Measurements from ENCODE around the gene OXA1L. TPM values are rescaled to one million over a fixed set of nuclear protein-coding genes. Genes with fewer than 3 reads are reported as not detected.
"Not testable (repeated sequence)": the region's sequence is repeated elsewhere in the genome, so short reads cannot be mapped to it uniquely, and the experiment has no call there.

OXA1L gene
- total RNA-seq, 1 donor from 2014 or later = 75.7 TPM

DNA sequence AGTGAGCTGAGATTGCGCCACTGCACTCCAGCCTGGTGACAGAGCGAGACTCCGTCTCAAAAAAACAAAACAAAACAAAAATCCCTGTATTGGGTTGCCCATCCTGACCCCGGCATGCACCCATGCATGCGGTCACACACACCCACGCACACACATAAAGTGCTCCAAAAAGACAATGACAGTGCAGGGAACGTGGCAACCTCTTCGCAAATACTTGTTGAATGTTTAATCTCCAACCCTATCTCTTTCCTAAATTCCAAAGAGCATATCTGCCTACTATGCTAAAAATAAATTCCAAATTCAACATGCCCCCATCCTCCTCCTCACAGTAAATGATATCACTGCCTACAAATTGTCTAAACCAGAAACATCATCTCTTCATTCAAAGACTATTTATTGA lies 35.2 kb downstream of the OXA1L start:
- H3K4me3 Mint-ChIP-seq (ENCODE audit: unreplicated experiment) = no peak overlapping the region
- TF ChIP-seq, protein P1, sequence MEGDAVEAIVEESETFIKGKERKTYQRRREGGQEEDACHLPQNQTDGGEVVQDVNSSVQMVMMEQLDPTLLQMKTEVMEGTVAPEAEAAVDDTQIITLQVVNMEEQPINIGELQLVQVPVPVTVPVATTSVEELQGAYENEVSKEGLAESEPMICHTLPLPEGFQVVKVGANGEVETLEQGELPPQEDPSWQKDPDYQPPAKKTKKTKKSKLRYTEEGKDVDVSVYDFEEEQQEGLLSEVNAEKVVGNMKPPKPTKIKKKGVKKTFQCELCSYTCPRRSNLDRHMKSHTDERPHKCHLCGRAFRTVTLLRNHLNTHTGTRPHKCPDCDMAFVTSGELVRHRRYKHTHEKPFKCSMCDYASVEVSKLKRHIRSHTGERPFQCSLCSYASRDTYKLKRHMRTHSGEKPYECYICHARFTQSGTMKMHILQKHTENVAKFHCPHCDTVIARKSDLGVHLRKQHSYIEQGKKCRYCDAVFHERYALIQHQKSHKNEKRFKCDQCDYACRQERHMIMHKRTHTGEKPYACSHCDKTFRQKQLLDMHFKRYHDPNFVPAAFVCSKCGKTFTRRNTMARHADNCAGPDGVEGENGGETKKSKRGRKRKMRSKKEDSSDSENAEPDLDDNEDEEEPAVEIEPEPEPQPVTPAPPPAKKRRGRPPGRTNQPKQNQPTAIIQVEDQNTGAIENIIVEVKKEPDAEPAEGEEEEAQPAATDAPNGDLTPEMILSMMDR (IDR thresholded peaks at IDR 0.05) = no peak
- peaks cover 15% of the 10 kb centered on the region for H3K27me3 Mint-ChIP-seq (ENCODE audit: low read depth)
- DNase-seq (ENCODE audit: low spot score) = no peak
- H3K36me3 Mint-ChIP-seq (ENCODE audit: low read depth) = peaks cover 3% of the 10 kb centered on the region
- no peak overlapping the region for H3K27ac Mint-ChIP-seq (ENCODE audit: unreplicated experiment)
- H3K4me1 Mint-ChIP-seq (ENCODE audit: low read depth) = no peaks in the 10 kb centered on the region
- H3K9me3 Mint-ChIP-seq (ENCODE audit: low read depth) = no peaks in the 10 kb centered on the region

DNA sequence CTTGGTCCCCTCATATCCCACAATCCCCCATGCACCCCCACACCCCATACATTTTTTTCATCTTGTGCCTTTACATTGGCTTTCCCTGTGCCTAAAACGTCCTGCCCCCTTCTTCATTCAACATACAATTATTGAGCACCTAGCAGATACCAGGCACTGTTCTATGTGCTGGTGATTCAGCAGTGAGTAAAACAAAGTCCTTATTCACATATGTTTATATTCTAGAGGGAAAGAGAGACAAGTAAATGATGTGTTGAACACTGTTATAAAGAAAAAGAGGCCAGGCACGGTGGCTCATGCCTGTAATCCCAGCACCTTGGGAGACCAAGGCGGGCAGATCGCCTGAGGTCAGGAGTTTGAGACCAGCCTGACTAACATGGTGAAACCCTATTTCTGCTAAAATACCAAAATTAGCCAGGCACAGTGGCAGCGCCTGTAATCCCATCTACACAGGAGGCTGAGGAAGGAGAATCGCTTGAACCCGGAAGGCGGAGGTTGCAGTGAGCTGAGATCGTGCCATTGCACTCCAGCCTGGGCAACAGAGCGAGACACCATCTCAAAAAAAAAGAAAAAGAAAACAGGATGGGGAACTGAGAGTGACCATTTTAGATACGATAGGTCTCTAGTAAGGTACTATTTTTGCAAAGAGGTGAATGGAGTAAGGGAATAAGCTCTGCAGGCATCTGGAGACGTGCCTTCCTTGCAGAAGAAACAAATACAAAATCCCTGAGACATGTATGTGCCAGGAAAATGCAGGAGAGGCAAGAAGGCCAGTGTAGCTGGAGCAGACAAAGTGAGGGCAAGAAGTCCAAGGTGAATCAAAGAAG lies 36.6 kb downstream of the OXA1L start:
- no peak overlapping the region for H3K4me3 Mint-ChIP-seq (ENCODE audit: unreplicated experiment)
- H3K27ac Mint-ChIP-seq (ENCODE audit: unreplicated experiment) = no peak overlapping the region

DNA sequence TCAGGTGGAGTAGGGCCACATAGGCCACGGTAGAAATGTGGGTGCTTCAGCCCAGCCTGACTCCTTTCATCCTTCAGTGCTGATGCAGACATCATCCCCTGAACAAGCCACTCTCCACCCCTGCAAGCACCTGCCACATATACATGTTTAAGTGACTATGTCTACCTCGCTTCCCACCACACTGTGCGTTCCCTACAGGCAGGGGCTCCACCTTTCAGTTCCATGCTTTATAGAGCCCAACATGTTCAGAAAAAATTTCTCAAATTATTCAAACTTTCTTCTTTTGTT lies 37.1 kb downstream of the OXA1L start:
- Mint-ChIP-seq H3K36me3 (ENCODE audit: low read depth) (peaks cover 3% of the 10 kb centered on the region), H3K4me3 (ENCODE audit: unreplicated experiment) (no peak overlapping the region), H3K4me1 (ENCODE audit: low read depth) (peaks cover 3% of the 10 kb centered on the region), H3K27ac (ENCODE audit: unreplicated experiment) (no peak overlapping the region), H3K9me3 (ENCODE audit: low read depth) (no peaks in the 10 kb centered on the region), H3K27me3 (ENCODE audit: low read depth) (peaks cover 11% of the 10 kb centered on the region)
- DNase-seq (ENCODE audit: low spot score) = no peak
- TF ChIP-seq, protein P1 (IDR thresholded peaks at IDR 0.05) = no peak

More for the DNA sequence above, 36.6 kb downstream of the OXA1L start:
- Mint-ChIP-seq H3K4me1 (ENCODE audit: low read depth) (peaks cover 3% of the 10 kb centered on the region), H3K9me3 (ENCODE audit: low read depth) (no peaks in the 10 kb centered on the region), H3K27me3 (ENCODE audit: low read depth) (peaks cover 13% of the 10 kb centered on the region), H3K36me3 (ENCODE audit: low read depth) (peaks cover 3% of the 10 kb centered on the region)
- TF ChIP-seq, protein P1 (IDR thresholded peaks at IDR 0.05) = no peak
- DNase-seq (ENCODE audit: low spot score) = no peak

DNA sequence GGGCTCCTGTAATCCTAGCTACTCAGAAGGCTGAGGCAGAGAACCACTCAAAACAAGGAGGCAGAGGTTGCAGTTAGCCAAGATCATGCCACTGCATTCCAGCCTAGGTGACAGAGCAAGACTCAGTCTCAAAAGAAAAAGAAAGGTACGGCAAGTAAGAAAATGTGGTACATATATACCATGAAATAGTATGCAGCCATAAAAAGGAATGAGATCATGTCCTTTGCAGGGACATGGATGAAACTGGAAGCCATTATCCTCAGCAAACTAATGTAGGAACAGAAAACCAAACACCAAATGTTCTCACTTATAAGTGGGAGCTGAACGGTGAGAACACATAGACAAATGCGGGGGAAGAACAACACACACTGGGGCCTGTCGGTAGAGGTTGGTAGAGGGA lies 38.7 kb downstream of the OXA1L start:
- not testable (repeated sequence) for H3K9me3 Mint-ChIP-seq (ENCODE audit: low read depth); DNase-seq (ENCODE audit: low spot score); H3K27me3 Mint-ChIP-seq (ENCODE audit: low read depth); H3K4me3 Mint-ChIP-seq (ENCODE audit: unreplicated experiment); H3K4me1 Mint-ChIP-seq (ENCODE audit: low read depth); H3K36me3 Mint-ChIP-seq (ENCODE audit: low read depth); H3K27ac Mint-ChIP-seq (ENCODE audit: unreplicated experiment)

DNA sequence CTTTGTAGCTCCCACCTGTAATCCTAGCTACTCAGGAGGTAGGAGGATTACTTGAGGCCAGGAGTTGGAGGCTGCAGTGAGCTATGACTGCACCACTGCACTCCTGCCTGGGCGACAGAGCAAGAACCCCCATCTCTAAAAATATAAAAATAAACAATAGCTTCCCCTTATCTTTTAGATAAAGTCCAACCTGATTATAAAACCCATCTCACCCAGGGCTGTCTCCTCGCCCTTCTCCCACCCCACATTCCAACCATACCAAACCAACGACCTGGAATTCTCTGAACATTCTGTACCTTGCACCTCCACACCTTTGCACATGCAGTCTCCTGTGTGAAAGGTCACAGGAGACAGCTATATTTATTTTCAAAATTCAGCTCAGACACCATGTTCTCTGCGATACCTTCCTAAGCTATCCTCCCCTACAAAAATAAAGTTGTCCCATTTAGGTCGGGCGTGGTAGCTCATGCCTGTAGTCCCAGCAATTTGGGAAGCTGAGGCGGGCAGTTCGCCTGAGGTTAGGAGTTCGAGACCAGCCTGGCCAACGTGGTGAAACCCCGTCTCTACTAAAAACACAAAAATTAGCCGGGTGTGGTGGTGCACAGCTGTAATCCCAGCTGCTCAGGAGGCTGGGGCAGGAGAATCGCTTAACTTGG lies 41.1 kb downstream of the OXA1L start:
- peaks cover 5% of the 10 kb centered on the region for H3K27me3 Mint-ChIP-seq (ENCODE audit: low read depth)
- peaks cover 3% of the 10 kb centered on the region for H3K36me3 Mint-ChIP-seq (ENCODE audit: low read depth)
- H3K4me1 Mint-ChIP-seq (ENCODE audit: low read depth) = peaks cover 3% of the 10 kb centered on the region
- no peak overlapping the region for H3K27ac Mint-ChIP-seq (ENCODE audit: unreplicated experiment)
- no peaks in the 10 kb centered on the region for H3K9me3 Mint-ChIP-seq (ENCODE audit: low read depth)
- no peak overlapping the region for H3K4me3 Mint-ChIP-seq (ENCODE audit: unreplicated experiment)
- TF ChIP-seq, protein P1 (IDR thresholded peaks at IDR 0.05) = no peak
- no peak for DNase-seq (ENCODE audit: low spot score)

All from chondrocyte (in vitro differentiated cells).